ENCODE data around the gene PLXNB2.
"Not testable (repeated sequence)": the region's sequence is repeated elsewhere in the genome, so short reads cannot be mapped to it uniquely, and the experiment has no call there.

- not testable (repeated sequence) for TF ChIP-seq CTCF (IDR thresholded peaks at IDR 0.05 in 4 of 5, conservative IDR thresholded peaks at IDR 0.05 in 1 of 5); POLR2A (IDR thresholded peaks at IDR 0.05)
These were observed 27.0 kb upstream of the PLXNB2 start for GRCh38 chr22:50334433-50334832.

Data from gastrocnemius medialis (tissue), 4 donors.